ENCODE results near the gene CAMK2N1.
"Not testable (repeated sequence)": the region's sequence is repeated elsewhere in the genome, so short reads cannot be mapped to it uniquely, and the experiment has no call there.

CAMK2N1 gene

GRCh38 chr1:20496725-20497383 lies 10.8 kb upstream of the CAMK2N1 start:
- not testable (repeated sequence) for DNase-seq (ENCODE audit: low spot score)

GRCh38 chr1:20496241-20496661 lies 10.2 kb upstream of the CAMK2N1 start:
- DNase-seq (ENCODE audit: low spot score): no peak

- DNase-seq (ENCODE audit: low spot score): no peak
Measured at GRCh38 chr1:20495661-20496060, 9.7 kb upstream of the CAMK2N1 start.

GRCh38 chr1:20494609-20495311 lies 8.8 kb upstream of the CAMK2N1 start:
- DNase-seq (ENCODE audit: low spot score): no peak

- DNase-seq (ENCODE audit: low spot score): peak; percentile 73
Measured at GRCh38 chr1:20493839-20494608, 8.0 kb upstream of the CAMK2N1 start.

- no peak for DNase-seq (ENCODE audit: low spot score)
Measured at GRCh38 chr1:20493309-20493708, 7.3 kb upstream of the CAMK2N1 start.

GRCh38 chr1:20492751-20493150 lies 6.7 kb upstream of the CAMK2N1 start:
- no peak for DNase-seq (ENCODE audit: low spot score)

- DNase-seq (ENCODE audit: low spot score): no peak
Measured at GRCh38 chr1:20491866-20492265, 5.9 kb upstream of the CAMK2N1 start.

- no peak for DNase-seq (ENCODE audit: low spot score)
Measured at GRCh38 chr1:20491178-20491577, 5.2 kb upstream of the CAMK2N1 start.

- no peak for DNase-seq (ENCODE audit: low spot score)
Measured at GRCh38 chr1:20487236-20487590, 1.2 kb upstream of the CAMK2N1 start.

GRCh38 chr1:20486457-20487235 lies 636 bp upstream of the CAMK2N1 start:
- no peak for DNase-seq (ENCODE audit: low spot score)

- DNase-seq (ENCODE audit: low spot score): no peak
Measured at GRCh38 chr1:20484519-20485462, 1.2 kb downstream of the CAMK2N1 start.

GRCh38 chr1:20483833-20484518 lies 2.0 kb downstream of the CAMK2N1 start:
- no peak for DNase-seq (ENCODE audit: low spot score)

GRCh38 chr1:20483098-20483832 lies 2.7 kb downstream of the CAMK2N1 start:
- no peak for DNase-seq (ENCODE audit: low spot score)

GRCh38 chr1:20481643-20482498 lies 4.1 kb downstream of the CAMK2N1 start:
- DNase-seq (ENCODE audit: low spot score): no peak

- DNase-seq (ENCODE audit: low spot score): no peak
Measured at GRCh38 chr1:20480951-20481617, 4.9 kb downstream of the CAMK2N1 start.

GRCh38 chr1:20480243-20480944 lies 5.6 kb downstream of the CAMK2N1 start:
- no peak for DNase-seq (ENCODE audit: low spot score)

- no peak for DNase-seq (ENCODE audit: low spot score)
Measured at GRCh38 chr1:20479840-20480239, 6.2 kb downstream of the CAMK2N1 start.
